K562 (cell line): ENCODE results near the gene PPP1R1C. TPM values are rescaled to one million over a fixed set of nuclear protein-coding genes. Genes with fewer than 3 reads are reported as not detected.

Experiments
- ATAC-seq: fragments of 200-7000 bp; cut with Tn5 transposase; 3 replicates; pipeline ENCODE4 v1.9.1; 2020; ENCODE audit warnings: moderate library complexity
- BruUV-seq: library from RNA; stranded (reverse); fragments of 400-500 nt; replicated peaks from 2 replicates; lab custom pipeline; 2021; lab: Mats Ljungman, UMichigan
- CTCF ChIA-PET: fragments of 300-600 bp; formaldehyde crosslinking; extraction: SDS; loops from one replicate; lab custom pipeline; 2021; ENCODE audit warnings: low intra/inter-chr PET ratio; lab: Yijun Ruan, JAX
- POLR2A ChIA-PET: fragments of 300-600, 350-650 bp; sonication (Branson Sonifier 250); formaldehyde crosslinking; extraction: SDS; loops from one replicate; lab custom pipeline; 2021; ENCODE audit warnings: antibody characterized with exemption, inconsistent platforms; lab: Yijun Ruan, JAX
- DNase-seq, 4 experiments: peaks; one replicate each; pipeline versions ENCODE4 v3.0.0 to v3.0.0-alpha.2; 2011 to 2018; ENCODE audit warnings: low spot score in 3 of 4, mixed read lengths in 3 of 4; ENCODE audit errors: extremely low read depth in 1 of 4
- FAIRE-seq: peaks from 2 replicates; lab custom pipeline; 2011; peaks lifted over from hg19 to GRCh38; lab: Jason Lieb, UNC
- H2AFZ ChIP-seq: 2 replicates; pipeline ENCODE4 v1.6.0; 2011; ENCODE audit warnings: low read depth, low read length, control low read depth, inconsistent platforms
- H3K27ac ChIP-seq: fragments of 200-600 bp; 3 replicates; pipeline ENCODE4 v1.8.0; 2011; ENCODE audit warnings: low read depth, mild to moderate bottlenecking, control low read depth, inconsistent platforms, low read length, moderate library complexity, mixed read lengths; ENCODE audit errors: extremely low read depth
- H3K27me3 ChIP-seq, 2 experiments: fragments of 300-600 bp in 1 of 2; 2 replicates in 1 of 2; 3 replicates in 1 of 2; pipeline versions ENCODE4 v1.6.0 to v1.8.0; 2011; ENCODE audit warnings: inconsistent platforms in 2 of 2, low read length in 2 of 2, mild to moderate bottlenecking in 1 of 2, mixed read lengths in 1 of 2, moderate library complexity in 1 of 2; ENCODE audit not compliant: control insufficient read depth in 2 of 2, insufficient read depth in 2 of 2
- H3K36me3 ChIP-seq: fragments of 300-600 bp; 3 replicates; pipeline ENCODE4 v1.8.0; 2011; ENCODE audit warnings: mild to moderate bottlenecking, low read length, inconsistent platforms; ENCODE audit not compliant: control insufficient read depth, insufficient read depth
- H3K4me1 ChIP-seq, 2 experiments: fragments of 200-600 bp in 1 of 2; replicated peaks in 1 of 2; 2 replicates in 1 of 2; 3 replicates in 1 of 2; pipeline versions ENCODE4 v1.5.1 to v1.8.0; 2011; ENCODE audit warnings: inconsistent platforms in 2 of 2, low read length in 2 of 2, mild to moderate bottlenecking in 1 of 2, mixed read lengths in 1 of 2, moderate library complexity in 1 of 2; ENCODE audit not compliant: control insufficient read depth in 2 of 2, insufficient read depth in 2 of 2
- H3K4me2 ChIP-seq: 2 replicates; pipeline ENCODE4 v1.6.1; 2011; ENCODE audit warnings: low read length, control low read depth, inconsistent platforms, mixed read lengths; ENCODE audit not compliant: insufficient read depth
- H3K4me3 ChIP-seq: fragments of 200-600 bp; sonication (generic), shearing (Covaris generic); 2 replicates; pipeline ENCODE4 v1.5.1; 2016; ENCODE audit warnings: control low read depth, inconsistent platforms
- H3K79me2 ChIP-seq: fragments of 200-600 bp; 3 replicates; pipeline ENCODE4 v1.8.0; 2011; ENCODE audit warnings: low read length, inconsistent platforms; ENCODE audit not compliant: control insufficient read depth, insufficient read depth
- H3K9ac ChIP-seq, 2 experiments: 2 replicates each; pipeline versions ENCODE4 v1.6.0 to v1.6.1; 2011; ENCODE audit warnings: low read depth in 2 of 2, low read length in 2 of 2, control low read depth in 1 of 2, inconsistent platforms in 1 of 2, mild to moderate bottlenecking in 1 of 2, mixed read lengths in 1 of 2; ENCODE audit not compliant: insufficient read depth in 1 of 2
- H3K9me1 ChIP-seq: one replicate; pipeline ENCODE4 v1.6.0; 2011; ENCODE audit warnings: inconsistent platforms, mild to moderate bottlenecking, low read length, moderate library complexity; ENCODE audit not compliant: control insufficient read depth, insufficient read depth
- H3K9me3 ChIP-seq: replicated peaks from 2 replicates; pipeline ENCODE4 v1.5.1; 2011; ENCODE audit warnings: low read depth, low read length, inconsistent platforms; ENCODE audit not compliant: control insufficient read depth, insufficient read depth
- H4K20me1 ChIP-seq: replicated peaks from 2 replicates; pipeline ENCODE4 v1.6.1; 2011; ENCODE audit warnings: low read length, inconsistent platforms, mixed read lengths; ENCODE audit not compliant: control insufficient read depth, insufficient read depth
- BRD4 ChIP-seq: fragments of 200-600 bp; sonication (generic); IDR thresholded peaks from 2 replicates; pipeline ENCODE4 v1.6.1; 2017; ENCODE audit warnings: inconsistent platforms
- CAMTA2 ChIP-seq: fragments of 250-450 bp; sonication (Bioruptor Pico); conservative IDR thresholded peaks from 2 replicates; pipeline ENCODE4 v1.5.1; 2022
- CEBPG ChIP-seq, 3 experiments: fragments of 200-800 bp in 1 of 3; sonication (Bioruptor generic) in 1 of 3; sonication (generic) in 1 of 3; formaldehyde crosslinking in 1 of 3; IDR thresholded peaks in 2 of 3; conservative IDR thresholded peaks in 1 of 3; 2 replicates each; pipeline versions ENCODE4 v1.6.1 to v1.8.0; 2016 to 2022; ENCODE audit warnings: missing compliant biosample characterization in 2 of 3, missing genetic modification characterization in 2 of 3, mild to moderate bottlenecking in 1 of 3, missing genetic modification reagents in 1 of 3
- GABPB1 ChIP-seq: sonication (generic); formaldehyde crosslinking; IDR thresholded peaks from 2 replicates; pipeline ENCODE4 v1.8.0; 2022; ENCODE audit warnings: mild to moderate bottlenecking, missing genetic modification reagents
- GATAD2A ChIP-seq: fragments of 450-650 bp; IDR thresholded peaks from 2 replicates; pipeline ENCODE4 v1.6.1; 2017
- GATAD2B ChIP-seq: fragments of 450-650 bp; IDR thresholded peaks from 2 replicates; pipeline ENCODE4 v1.6.1; 2017; ENCODE audit warnings: mild to moderate bottlenecking, borderline replicate concordance
- HDAC8 ChIP-seq: fragments of 450-650 bp; IDR thresholded peaks from 2 replicates; pipeline ENCODE4 v1.6.1; 2016; ENCODE audit warnings: mild to moderate bottlenecking, missing genetic modification characterization, moderate library complexity, missing compliant biosample characterization
- NR2F6 ChIP-seq: fragments of 450-650 bp; formaldehyde crosslinking; IDR thresholded peaks from 2 replicates; pipeline ENCODE4 v1.4.0; 2020; ENCODE audit warnings: mild to moderate bottlenecking
- SP2 ChIP-seq: IDR thresholded peaks from 2 replicates; pipeline ENCODE4 v1.6.1; 2011; ENCODE audit warnings: mild to moderate bottlenecking, low read depth, low read length, moderate library complexity; ENCODE audit not compliant: poor library complexity, severe bottlenecking; ENCODE audit errors: extremely low read depth
- TGIF2 ChIP-seq: sonication (generic); formaldehyde crosslinking; IDR thresholded peaks from 2 replicates; pipeline ENCODE4 v1.8.1; 2022; ENCODE audit warnings: mild to moderate bottlenecking, missing genetic modification reagents, moderate library complexity
- ZNF274 ChIP-seq: IDR thresholded peaks from 2 replicates; pipeline ENCODE4 v1.6.1; 2011; ENCODE audit warnings: low read depth, mild to moderate bottlenecking, low read length, moderate library complexity, borderline replicate concordance
- WGBS: fragments of 100-300 bp; shearing (Covaris generic); methylation state at CpG from one replicate; pipeline ENCODE4 v1.1.6; 2016; ENCODE audit warnings: low coverage, mixed read lengths; ENCODE audit not compliant: insufficient coverage; ENCODE audit errors: missing lambda C conversion rate; 5-methylcytosine and 5-hydroxymethylcytosine counted together
- in situ Hi-C: fragments of 300-500 bp; cut with MboI; formaldehyde crosslinking; loops from 4 replicates; pipeline ENCODE4 v1.15.0; 2018; ENCODE audit warnings: inconsistent platforms, mixed read lengths
- intact Hi-C: fragments of 100-400 bp; cut with micrococcal nuclease; formaldehyde crosslinking; loops from 2 replicates; pipeline ENCODE4 v1.14.2; 2022
- polyA plus RNA-seq, 8 experiments: library from polyadenylated mRNA; depleted of rRNA in 4 of 8; stranded (reverse) in 5 of 8; unstranded in 3 of 8; fragments of >200 nt; fragmentation: Nextera tagmentation in 2 of 8; fragmentation: Illumina TruSeq in 1 of 8; extraction: Ambion mirVana in 2 of 8; extraction: Trizol in 1 of 8; gene quantifications; 2 replicates each; pipeline versions ENCODE4 v1.2.1 to v1.2.3, GENCODE V29; 2011 to 2014; ENCODE audit warnings: inconsistent platforms in 1 of 8, missing spikeins in 1 of 8
- total RNA-seq, 7 experiments: library from RNA; depleted of rRNA in 6 of 7; stranded (reverse); fragments of >200 nt in 6 of 7; fragmentation: Illumina TruSeq in 2 of 7; extraction: Trizol in 2 of 7; gene quantifications; 2 replicates each; pipeline versions ENCODE4 v1.2.1 to v1.2.3, GENCODE V29; 2011 to 2021; ENCODE audit warnings: low replicate concordance in 1 of 7
- TF ChIP-seq, protein P1 (sequence below): sonication (generic); formaldehyde crosslinking; IDR thresholded peaks from 2 replicates; pipeline ENCODE4 v1.8.0; 2022; ENCODE audit warnings: missing genetic modification reagents, mild to moderate bottlenecking, moderate library complexity, borderline replicate concordance
- TF ChIP-seq, protein P2 (sequence below): fragments of 150-350 bp; IDR thresholded peaks from 2 replicates; pipeline ENCODE4 v1.6.1; 2014; ENCODE audit warnings: low read depth, mild to moderate bottlenecking, low read length, borderline replicate concordance
- TF ChIP-seq, protein P3 (sequence below): fragments of 450-650 bp; IDR thresholded peaks from 2 replicates; pipeline ENCODE4 v1.6.1; 2016; ENCODE audit warnings: antibody characterized with exemption

The PPP1R1C gene
- total and polyA plus RNA-seq, 9 of the 15 experiments (the other 6 are each of a cell fraction or from before 2014, with no cell fraction given): 0.09 to 0.64 (median 0.40) TPM; not detected in 2

- TF ChIP-seq HDAC8 (tag): no peak
- no peak for TF ChIP-seq ZNF274
- no peak for TF ChIP-seq BRD4
- no peak for TF ChIP-seq GABPB1 (CRISPR knock-in tag)
- TF ChIP-seq, all 486 proteins: peak for 0
Measured at GRCh38 chr2:181973171-181973783, 12.4 kb upstream of the PPP1R1C start (continued).

DNA sequence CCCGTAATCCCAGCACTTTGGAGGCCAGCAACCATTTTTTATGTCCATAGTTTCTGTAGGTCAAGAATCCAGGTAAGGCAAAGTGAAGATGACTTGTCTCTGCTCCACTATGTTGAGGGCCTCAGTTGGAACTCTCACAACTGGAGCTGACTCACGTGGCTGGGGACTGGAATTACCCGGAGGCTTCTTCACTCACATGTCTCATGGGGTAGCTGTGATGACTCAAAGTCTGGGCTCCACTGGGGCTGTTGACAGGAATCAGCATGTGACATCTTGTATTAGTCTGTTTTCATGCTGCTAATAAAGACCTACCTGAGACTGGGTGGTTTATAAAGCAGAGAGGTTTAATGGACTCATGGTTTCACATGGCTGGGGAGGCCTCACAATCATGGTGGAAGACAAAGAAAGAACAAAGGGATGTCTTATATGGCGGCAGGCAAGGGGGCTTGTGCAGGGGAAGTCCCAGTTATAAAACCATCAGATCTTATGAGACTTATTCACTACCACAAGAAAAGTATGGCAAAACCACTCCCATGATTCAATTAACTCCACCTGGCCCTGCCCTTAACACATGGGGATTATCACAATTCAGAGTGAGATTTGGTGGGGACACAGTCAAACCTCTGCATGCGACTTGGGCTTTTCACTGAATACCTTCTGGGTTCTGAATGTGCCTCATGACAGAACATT is 7.8 kb upstream of the PPP1R1C start:
- DNase-seq: no peak
- BruUV-seq: no TSS peak
- no peak for FAIRE-seq
- TF ChIP-seq CAMTA2 (CRISPR knock-in tag) (no peak), NR2F6 (CRISPR knock-in tag) (no peak), GATAD2B (no peak), TGIF2 (CRISPR knock-in tag) (no peak), SP2 (no peak), CEBPG (CRISPR knock-in tag; IDR thresholded peaks at IDR 0.05) (no peak), CEBPG (tag; conservative IDR thresholded peaks at IDR 0.05 in 1 of 2, IDR thresholded peaks at IDR 0.05 in 1 of 2) (no peak), GATAD2A (no peak)
- TF ChIP-seq, protein P1, sequence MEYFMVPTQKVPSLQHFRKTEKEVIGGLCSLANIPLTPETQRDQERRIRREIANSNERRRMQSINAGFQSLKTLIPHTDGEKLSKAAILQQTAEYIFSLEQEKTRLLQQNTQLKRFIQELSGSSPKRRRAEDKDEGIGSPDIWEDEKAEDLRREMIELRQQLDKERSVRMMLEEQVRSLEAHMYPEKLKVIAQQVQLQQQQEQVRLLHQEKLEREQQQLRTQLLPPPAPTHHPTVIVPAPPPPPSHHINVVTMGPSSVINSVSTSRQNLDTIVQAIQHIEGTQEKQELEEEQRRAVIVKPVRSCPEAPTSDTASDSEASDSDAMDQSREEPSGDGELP (CRISPR knock-in tag): no peak
- TF ChIP-seq, protein P2, sequence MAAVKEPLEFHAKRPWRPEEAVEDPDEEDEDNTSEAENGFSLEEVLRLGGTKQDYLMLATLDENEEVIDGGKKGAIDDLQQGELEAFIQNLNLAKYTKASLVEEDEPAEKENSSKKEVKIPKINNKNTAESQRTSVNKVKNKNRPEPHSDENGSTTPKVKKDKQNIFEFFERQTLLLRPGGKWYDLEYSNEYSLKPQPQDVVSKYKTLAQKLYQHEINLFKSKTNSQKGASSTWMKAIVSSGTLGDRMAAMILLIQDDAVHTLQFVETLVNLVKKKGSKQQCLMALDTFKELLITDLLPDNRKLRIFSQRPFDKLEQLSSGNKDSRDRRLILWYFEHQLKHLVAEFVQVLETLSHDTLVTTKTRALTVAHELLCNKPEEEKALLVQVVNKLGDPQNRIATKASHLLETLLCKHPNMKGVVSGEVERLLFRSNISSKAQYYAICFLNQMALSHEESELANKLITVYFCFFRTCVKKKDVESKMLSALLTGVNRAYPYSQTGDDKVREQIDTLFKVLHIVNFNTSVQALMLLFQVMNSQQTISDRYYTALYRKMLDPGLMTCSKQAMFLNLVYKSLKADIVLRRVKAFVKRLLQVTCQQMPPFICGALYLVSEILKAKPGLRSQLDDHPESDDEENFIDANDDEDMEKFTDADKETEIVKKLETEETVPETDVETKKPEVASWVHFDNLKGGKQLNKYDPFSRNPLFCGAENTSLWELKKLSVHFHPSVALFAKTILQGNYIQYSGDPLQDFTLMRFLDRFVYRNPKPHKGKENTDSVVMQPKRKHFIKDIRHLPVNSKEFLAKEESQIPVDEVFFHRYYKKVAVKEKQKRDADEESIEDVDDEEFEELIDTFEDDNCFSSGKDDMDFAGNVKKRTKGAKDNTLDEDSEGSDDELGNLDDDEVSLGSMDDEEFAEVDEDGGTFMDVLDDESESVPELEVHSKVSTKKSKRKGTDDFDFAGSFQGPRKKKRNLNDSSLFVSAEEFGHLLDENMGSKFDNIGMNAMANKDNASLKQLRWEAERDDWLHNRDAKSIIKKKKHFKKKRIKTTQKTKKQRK: no peak
- TF ChIP-seq, protein P3, sequence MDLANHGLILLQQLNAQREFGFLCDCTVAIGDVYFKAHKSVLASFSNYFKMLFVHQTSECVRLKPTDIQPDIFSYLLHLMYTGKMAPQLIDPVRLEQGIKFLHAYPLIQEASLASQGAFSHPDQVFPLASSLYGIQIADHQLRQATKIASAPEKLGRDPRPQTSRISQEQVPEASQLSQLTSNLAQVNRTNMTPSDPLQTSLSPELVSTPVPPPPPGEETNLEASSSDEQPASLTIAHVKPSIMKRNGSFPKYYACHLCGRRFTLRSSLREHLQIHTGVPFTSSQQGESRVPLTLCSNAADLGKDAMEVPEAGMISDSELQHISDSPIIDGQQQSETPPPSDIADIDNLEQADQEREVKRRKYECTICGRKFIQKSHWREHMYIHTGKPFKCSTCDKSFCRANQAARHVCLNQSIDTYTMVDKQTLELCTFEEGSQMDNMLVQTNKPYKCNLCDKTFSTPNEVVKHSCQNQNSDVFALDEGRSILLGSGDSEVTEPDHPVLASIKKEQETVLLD: no peak

More for the DNA sequence above, 7.8 kb upstream of the PPP1R1C start:
- intact Hi-C loops (no loop called here), in situ Hi-C loops (no loop called here)
- Histone ChIP-seq H3K4me2 (no peak overlapping the region), H3K9me1 (no peaks in the 10 kb centered on the region), H4K20me1 (no peaks in the 10 kb centered on the region), H2AFZ (no peak overlapping the region), H3K4me3 (no peak overlapping the region), H3K36me3 (no peaks in the 10 kb centered on the region), H3K27me3 (no peaks in the 10 kb centered on the region), H3K27ac (no peak overlapping the region), H3K79me2 (no peaks in the 10 kb centered on the region), H3K9me3 (no peaks in the 10 kb centered on the region), H3K4me1 (no peaks in the 10 kb centered on the region), H3K9ac (no peak overlapping the region)
- no peak for ATAC-seq
- 1% methylated on average over 5 of the region's 5 CpGs for WGBS
- ChIA-PET CTCF (no interaction called here), POLR2A (interaction anchor here (1.0 kb wide), 1 partner anchor 165 kb away, joined by 3 read pairs; no protein-coding TSS in a partner anchor)
